Measurements from ENCODE around the gene NKPD1.

NKPD1 gene

GRCh38 chr19:45153339-45154063 is 7.3 kb downstream of the NKPD1 start:
- DNase-seq (ENCODE audit: low read depth): no peak

- no peak for DNase-seq (ENCODE audit: low read depth)
Observed at GRCh38 chr19:45152504-45153338, 8.1 kb downstream of the NKPD1 start.

GRCh38 chr19:45151821-45152503 is 8.8 kb downstream of the NKPD1 start:
- no peak for DNase-seq (ENCODE audit: low read depth)

GRCh38 chr19:45151320-45151719 is 9.5 kb downstream of the NKPD1 start:
- no peak for DNase-seq (ENCODE audit: low read depth)

- DNase-seq (ENCODE audit: low read depth): no peak
Observed at GRCh38 chr19:45150751-45151281, 10.0 kb downstream of the NKPD1 start.

- no peak for DNase-seq (ENCODE audit: low read depth)
Observed at GRCh38 chr19:45150180-45150579, 10.6 kb downstream of the NKPD1 start.

- DNase-seq (ENCODE audit: low read depth): no peak
Observed at GRCh38 chr19:45149129-45149528, 11.7 kb downstream of the NKPD1 start.

GRCh38 chr19:45147835-45148676 is 12.7 kb downstream of the NKPD1 start:
- DNase-seq (ENCODE audit: low read depth): no peak

GRCh38 chr19:45146741-45147205 is 14.0 kb downstream of the NKPD1 start:
- no peak for DNase-seq (ENCODE audit: low read depth)

- DNase-seq (ENCODE audit: low read depth): no peak
Observed at GRCh38 chr19:45146251-45146650, 14.5 kb downstream of the NKPD1 start.

- no peak for DNase-seq (ENCODE audit: low read depth)
Observed at GRCh38 chr19:45145270-45146189, 15.3 kb downstream of the NKPD1 start.

- DNase-seq (ENCODE audit: low read depth): no peak
Observed at GRCh38 chr19:45144431-45145269, 16.1 kb downstream of the NKPD1 start.

- DNase-seq (ENCODE audit: low read depth): no peak
Observed at GRCh38 chr19:45142726-45143110, 18.1 kb downstream of the NKPD1 start.

GRCh38 chr19:45142016-45142725 is 18.6 kb downstream of the NKPD1 start:
- DNase-seq (ENCODE audit: low read depth): no peak

- DNase-seq (ENCODE audit: low read depth): no peak
Observed at GRCh38 chr19:45141203-45141900, 19.4 kb downstream of the NKPD1 start.

GRCh38 chr19:45140533-45140932 is 20.2 kb downstream of the NKPD1 start:
- no peak for DNase-seq (ENCODE audit: low read depth)

GRCh38 chr19:45140144-45140503 is 20.7 kb downstream of the NKPD1 start:
- DNase-seq (ENCODE audit: low read depth): no peak

Data from activated T-cell treated with anti-CD3 and anti-CD28 coated beads for 24 hours (primary cell).